Calu3 (cell line): ENCODE measurements around the gene NR1D1. TPM values are rescaled to one million over a fixed set of nuclear protein-coding genes. Genes with fewer than 3 reads are reported as not detected.
A peak's percentile ranks its signal among the peaks of the same experiment; 100 is the strongest.

Source experiments
- BruUV-seq: library from RNA; stranded (reverse); fragments of 400-500 nt; replicated peaks from 2 replicates; lab custom pipeline; 2021; lab: Mats Ljungman, UMichigan
- CTCF ChIA-PET: fragments of 300-600 bp; sonication (Branson Sonifier 250); formaldehyde crosslinking; loops from one replicate; lab custom pipeline; 2022; ENCODE audit warnings: antibody characterized with exemption; lab: Charles Lee
- DNase-seq: peaks from one replicate; pipeline ENCODE4 v3.0.0; 2022
- H3K27ac Mint-ChIP-seq: one replicate; pipeline ENCODE4 v1.8.0; 2022; ENCODE audit warnings: mixed read lengths; ENCODE audit not compliant: unreplicated experiment
- H3K27me3 Mint-ChIP-seq: one replicate; pipeline ENCODE4 v1.8.0; 2022; ENCODE audit warnings: mixed read lengths; ENCODE audit not compliant: unreplicated experiment
- H3K36me3 Mint-ChIP-seq: one replicate; pipeline ENCODE4 v1.8.0; 2022; ENCODE audit warnings: mild to moderate bottlenecking, moderate library complexity, mixed read lengths; ENCODE audit not compliant: insufficient read depth, unreplicated experiment
- H3K4me1 Mint-ChIP-seq: one replicate; pipeline ENCODE4 v1.8.0; 2022; ENCODE audit warnings: mild to moderate bottlenecking, low read depth, mixed read lengths; ENCODE audit not compliant: unreplicated experiment
- H3K4me3 Mint-ChIP-seq: one replicate; pipeline ENCODE4 v1.8.0; 2022; ENCODE audit warnings: mild to moderate bottlenecking, low read depth, moderate library complexity, mixed read lengths; ENCODE audit not compliant: unreplicated experiment
- H3K9me3 Mint-ChIP-seq: one replicate; pipeline ENCODE4 v1.8.0; 2022; ENCODE audit warnings: low read depth, mixed read lengths; ENCODE audit not compliant: unreplicated experiment
- intact Hi-C: fragments of 100-400 bp; cut with micrococcal nuclease; formaldehyde crosslinking; loops from one replicate; pipeline ENCODE4 v1.10.0; 2022; ENCODE audit not compliant: unreplicated experiment
- total RNA-seq: library from RNA; stranded (reverse); gene quantifications from 2 replicates; pipeline ENCODE4 v1.2.3, GENCODE V29; 2022
- TF ChIP-seq, protein P1 (sequence below): fragments of 200-600 bp; IDR thresholded peaks from one replicate; pipeline ENCODE4 v1.8.0; 2022; ENCODE audit warnings: antibody characterized with exemption; ENCODE audit not compliant: unreplicated experiment

The NR1D1 gene
- total RNA-seq, 1 experiment from 2014 or later, result 36.4 TPM

DNA sequence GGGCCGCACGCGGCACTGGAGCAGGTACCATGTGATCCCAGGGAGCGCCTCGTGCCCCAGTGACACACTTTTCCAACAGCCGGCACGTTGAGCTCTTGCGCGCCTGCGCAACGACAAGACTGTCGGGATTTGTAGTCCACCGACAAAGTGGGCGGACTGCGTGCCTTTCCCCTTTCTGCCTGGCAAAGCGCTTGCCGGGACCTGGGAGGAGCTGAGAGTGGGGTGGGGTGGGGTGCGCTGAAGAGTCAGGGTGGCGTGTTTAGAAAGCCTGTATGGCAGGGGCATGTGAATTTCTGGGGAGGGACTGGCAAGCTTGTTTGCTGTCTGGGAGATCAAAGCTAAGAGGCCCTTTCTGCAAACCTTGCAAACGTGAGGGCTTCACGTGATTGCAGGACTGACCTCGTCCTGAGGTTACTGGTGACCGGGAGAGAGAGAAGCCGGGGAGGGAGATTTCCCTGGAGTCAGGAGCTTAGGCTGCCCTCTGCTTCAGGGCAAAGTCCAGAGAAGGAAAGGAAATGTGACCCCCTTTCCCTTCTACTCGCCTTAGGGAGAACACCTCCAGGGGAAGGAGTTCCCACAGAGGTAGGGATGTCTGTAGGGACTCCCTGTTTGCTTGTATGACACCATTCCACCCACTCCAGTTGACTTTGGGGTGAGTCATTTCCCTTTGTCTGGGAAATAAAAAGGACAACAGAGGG is 429 bp upstream of the NR1D1 start:
- Mint-ChIP-seq H3K9me3 (no peaks in the 10 kb centered on the region), H3K4me1 (peaks cover 90% of the 10 kb centered on the region), H3K27me3 (no peaks in the 10 kb centered on the region), H3K36me3 (peaks cover 61% of the 10 kb centered on the region), H3K27ac (peak overlapping the region; percentile 85), H3K4me3 (peak overlapping the region; percentile 80)
- TF ChIP-seq, protein P1, sequence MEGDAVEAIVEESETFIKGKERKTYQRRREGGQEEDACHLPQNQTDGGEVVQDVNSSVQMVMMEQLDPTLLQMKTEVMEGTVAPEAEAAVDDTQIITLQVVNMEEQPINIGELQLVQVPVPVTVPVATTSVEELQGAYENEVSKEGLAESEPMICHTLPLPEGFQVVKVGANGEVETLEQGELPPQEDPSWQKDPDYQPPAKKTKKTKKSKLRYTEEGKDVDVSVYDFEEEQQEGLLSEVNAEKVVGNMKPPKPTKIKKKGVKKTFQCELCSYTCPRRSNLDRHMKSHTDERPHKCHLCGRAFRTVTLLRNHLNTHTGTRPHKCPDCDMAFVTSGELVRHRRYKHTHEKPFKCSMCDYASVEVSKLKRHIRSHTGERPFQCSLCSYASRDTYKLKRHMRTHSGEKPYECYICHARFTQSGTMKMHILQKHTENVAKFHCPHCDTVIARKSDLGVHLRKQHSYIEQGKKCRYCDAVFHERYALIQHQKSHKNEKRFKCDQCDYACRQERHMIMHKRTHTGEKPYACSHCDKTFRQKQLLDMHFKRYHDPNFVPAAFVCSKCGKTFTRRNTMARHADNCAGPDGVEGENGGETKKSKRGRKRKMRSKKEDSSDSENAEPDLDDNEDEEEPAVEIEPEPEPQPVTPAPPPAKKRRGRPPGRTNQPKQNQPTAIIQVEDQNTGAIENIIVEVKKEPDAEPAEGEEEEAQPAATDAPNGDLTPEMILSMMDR, result no peak
- intact Hi-C loops, result loop anchor here (1.0 kb wide), 1 partner anchor 67 kb away; no protein-coding TSS in a partner anchor
- CTCF ChIA-PET, result interaction anchor here (0.5 to 16.6 kb wide), 110 partner anchors 11 to 1501 kb away, joined by 3 to 1006 read pairs (median 4); partner anchors contain the start of genes CASC3, CDC6, CSF3 and ERBB2
- DNase-seq, result peak; percentile 100
- TSS peak; percentile 90 for BruUV-seq

DNA sequence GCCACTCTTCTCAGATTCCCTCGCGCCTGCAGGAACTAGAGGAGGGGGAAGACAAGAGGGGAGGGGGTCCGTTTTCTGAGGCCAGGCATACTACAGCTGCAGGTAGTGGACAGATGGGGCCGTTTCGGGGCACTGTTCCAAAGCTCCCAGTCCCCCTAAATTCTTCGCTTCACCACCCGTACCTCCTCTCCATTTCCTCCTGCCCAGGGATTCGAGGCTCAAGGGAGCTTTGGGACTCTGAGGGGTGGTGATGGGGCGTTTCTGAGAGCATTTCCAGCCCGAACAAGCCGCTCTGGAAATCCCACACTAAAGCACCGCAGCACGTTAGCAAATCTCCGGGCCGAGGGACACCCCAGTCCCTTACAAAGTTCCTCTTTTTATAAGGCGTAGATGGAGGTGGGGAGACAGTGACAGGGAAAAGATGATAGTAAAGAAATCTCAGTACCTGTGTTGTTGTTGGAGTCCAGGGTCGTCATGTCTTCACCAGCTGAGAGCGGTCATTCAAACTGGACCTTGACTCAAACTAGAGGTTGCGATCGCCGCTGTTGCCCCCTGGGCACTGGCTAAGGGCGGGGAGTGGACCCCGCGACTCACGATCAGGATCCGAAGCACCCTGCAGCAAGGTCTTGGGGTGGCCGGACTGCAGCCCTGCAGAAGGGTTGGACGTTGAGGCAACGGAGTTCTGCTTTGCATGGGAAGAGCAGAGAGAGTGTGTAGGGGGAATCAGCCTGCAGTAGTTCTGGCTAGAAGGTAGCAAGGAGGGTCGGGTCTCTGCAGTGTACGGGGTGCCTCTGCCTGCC is 570 bp downstream of the NR1D1 start:
- Mint-ChIP-seq H3K27ac (peak overlapping the region; percentile 85), H3K4me3 (peak overlapping the region; percentile 80), H3K9me3 (no peaks in the 10 kb centered on the region), H3K4me1 (peaks cover 80% of the 10 kb centered on the region), H3K27me3 (no peaks in the 10 kb centered on the region), H3K36me3 (peaks cover 71% of the 10 kb centered on the region)
- DNase-seq, result peak; percentile 66
- CTCF ChIA-PET, result interaction anchor here (0.5 to 16.6 kb wide), 103 partner anchors 10 to 1502 kb away, joined by 3 to 1006 read pairs (median 5); partner anchors contain the start of genes CASC3, CDC6, CSF3 and IKZF3
- TF ChIP-seq, protein P1, result no peak
- BruUV-seq, result TSS peak; percentile 88
- intact Hi-C loops, result loop anchor here (1.0 to 5.0 kb wide), 3 partner anchors 120 to 483 kb away; partner anchors contain the start of gene PSMD3

GRCh38 chr17:40098846-40099618 is 1.4 kb downstream of the NR1D1 start:
- H3K36me3 Mint-ChIP-seq, result peaks cover 79% of the 10 kb centered on the region
- H3K27me3 Mint-ChIP-seq, result no peaks in the 10 kb centered on the region
- DNase-seq, result peak; percentile 100
- CTCF ChIA-PET, result interaction anchor here (0.5 to 16.6 kb wide), 67 partner anchors 9 to 1532 kb away, joined by 3 to 1006 read pairs (median 4); partner anchors contain the start of genes CASC3, CDC6, CSF3 and ERBB2
- peaks cover 73% of the 10 kb centered on the region for H3K4me1 Mint-ChIP-seq
- peak overlapping the region; percentile 80 for H3K4me3 Mint-ChIP-seq
- H3K9me3 Mint-ChIP-seq, result no peaks in the 10 kb centered on the region
- TF ChIP-seq, protein P1, result no peak
- BruUV-seq, result no TSS peak
- intact Hi-C loops, result loop anchor here (1.0 to 5.0 kb wide), 3 partner anchors 119 to 482 kb away; partner anchors contain the start of gene PSMD3
- peak overlapping the region; percentile 85 for H3K27ac Mint-ChIP-seq
